ENCODE results near the gene SLCO2B1.

The SLCO2B1 gene

GRCh38 chr11:75107187-75107586 lies 43.7 kb upstream of the SLCO2B1 start:
- TF ChIP-seq CTCF (IDR thresholded peaks at IDR 0.05; ENCODE audit: low read depth, low read length) = no peak
- Histone ChIP-seq H3K9me3 (no peaks in the 10 kb centered on the region), H3K4me1 (no peaks in the 10 kb centered on the region), H3K27me3 (no peaks in the 10 kb centered on the region), H3K4me3 (ENCODE audit: low read depth, low read length) (no peak overlapping the region), H3K36me3 (no peaks in the 10 kb centered on the region)
- DNase-seq = no peak

- no peaks in the 10 kb centered on the region for H3K27me3 ChIP-seq
- no peaks in the 10 kb centered on the region for H3K9me3 ChIP-seq
- TF ChIP-seq CTCF (IDR thresholded peaks at IDR 0.05; ENCODE audit: low read depth, low read length) = no peak
Measured at GRCh38 chr11:75112200-75112599, 38.7 kb upstream of the SLCO2B1 start.

GRCh38 chr11:75113030-75113429 lies 37.9 kb upstream of the SLCO2B1 start:
- no peak overlapping the region for H3K4me3 ChIP-seq (ENCODE audit: low read depth, low read length)
- H3K27me3 ChIP-seq = no peaks in the 10 kb centered on the region
- H3K9me3 ChIP-seq = no peaks in the 10 kb centered on the region
- no peaks in the 10 kb centered on the region for H3K36me3 ChIP-seq
- no peak for TF ChIP-seq CTCF (IDR thresholded peaks at IDR 0.05; ENCODE audit: low read depth, low read length)
- H3K4me1 ChIP-seq = no peaks in the 10 kb centered on the region
- DNase-seq = no peak

More at GRCh38 chr11:75112200-75112599, 38.7 kb upstream of the SLCO2B1 start:
- Histone ChIP-seq H3K4me1 (no peaks in the 10 kb centered on the region), H3K36me3 (no peaks in the 10 kb centered on the region), H3K4me3 (ENCODE audit: low read depth, low read length) (no peak overlapping the region)
- DNase-seq = no peak

GRCh38 chr11:75114465-75114864 lies 36.4 kb upstream of the SLCO2B1 start:
- no peak for TF ChIP-seq CTCF (IDR thresholded peaks at IDR 0.05; ENCODE audit: low read depth, low read length)
- H3K27me3 ChIP-seq = no peaks in the 10 kb centered on the region
- H3K9me3 ChIP-seq = no peaks in the 10 kb centered on the region
- H3K36me3 ChIP-seq = no peaks in the 10 kb centered on the region
- no peaks in the 10 kb centered on the region for H3K4me1 ChIP-seq
- H3K4me3 ChIP-seq (ENCODE audit: low read depth, low read length) = no peak overlapping the region
- no peak for DNase-seq

GRCh38 chr11:75118577-75118976 lies 32.3 kb upstream of the SLCO2B1 start:
- Histone ChIP-seq H3K4me1 (no peaks in the 10 kb centered on the region), H3K4me3 (ENCODE audit: low read depth, low read length) (no peak overlapping the region), H3K9me3 (peaks cover under 1% of the 10 kb centered on the region; the same call in 1 of the 2 replicates), H3K36me3 (no peaks in the 10 kb centered on the region), H3K27me3 (no peaks in the 10 kb centered on the region; the same call in 1 of the 2 replicates)
- DNase-seq = no peak
- TF ChIP-seq CTCF (IDR thresholded peaks at IDR 0.05; ENCODE audit: low read depth, low read length) = no peak

GRCh38 chr11:75126564-75126963 lies 24.3 kb upstream of the SLCO2B1 start:
- DNase-seq = no peak
- Histone ChIP-seq H3K9me3 (peaks cover 3% of the 10 kb centered on the region; the same call in 1 of the 2 replicates), H3K36me3 (no peaks in the 10 kb centered on the region), H3K27me3 (no peaks in the 10 kb centered on the region), H3K4me3 (ENCODE audit: low read depth, low read length) (no peak overlapping the region), H3K4me1 (no peaks in the 10 kb centered on the region)
- no peak for TF ChIP-seq CTCF (IDR thresholded peaks at IDR 0.05; ENCODE audit: low read depth, low read length)
